ENCODE measurements around the gene MRNIP.

Gene MRNIP

DNA sequence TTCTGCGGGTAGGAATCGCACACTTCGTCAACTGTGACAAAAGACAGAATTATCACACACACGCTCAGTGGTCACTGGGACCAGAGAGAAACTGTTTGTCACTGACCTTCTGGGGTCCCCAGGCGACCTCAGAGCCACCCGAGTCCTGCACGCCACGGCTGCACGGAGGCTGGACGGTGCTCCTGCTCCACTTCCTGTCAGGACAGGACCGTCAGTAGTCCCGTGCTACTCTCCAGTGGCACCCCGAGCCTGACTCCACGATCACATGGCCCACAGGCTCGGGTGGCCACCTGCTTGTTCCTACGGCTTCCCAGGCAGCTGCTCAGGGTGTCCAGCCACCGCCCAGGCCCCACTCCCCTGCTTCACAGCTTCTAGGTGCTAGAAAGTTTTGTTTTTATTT lies 17.9 kb downstream of the MRNIP start:
- Histone ChIP-seq H3K36me3 (ENCODE audit: control insufficient read depth, insufficient read depth, low read length) (no peaks in the 10 kb centered on the region), H3K9ac (no peak overlapping the region), H3K4me3 (ENCODE audit: low read depth, low read length) (no peak overlapping the region), H3K4me1 (no peaks in the 10 kb centered on the region), H3K79me2 (no peaks in the 10 kb centered on the region), H3K27ac (no peak overlapping the region), H3K9me3 (ENCODE audit: control insufficient read depth, low read length) (no peaks in the 10 kb centered on the region), H3K27me3 (ENCODE audit: control insufficient read depth, insufficient read depth, low read length) (no peaks in the 10 kb centered on the region), H2AFZ (no peak overlapping the region), H3K4me2 (ENCODE audit: low read length) (no peak overlapping the region)
- TF ChIP-seq, protein P1, sequence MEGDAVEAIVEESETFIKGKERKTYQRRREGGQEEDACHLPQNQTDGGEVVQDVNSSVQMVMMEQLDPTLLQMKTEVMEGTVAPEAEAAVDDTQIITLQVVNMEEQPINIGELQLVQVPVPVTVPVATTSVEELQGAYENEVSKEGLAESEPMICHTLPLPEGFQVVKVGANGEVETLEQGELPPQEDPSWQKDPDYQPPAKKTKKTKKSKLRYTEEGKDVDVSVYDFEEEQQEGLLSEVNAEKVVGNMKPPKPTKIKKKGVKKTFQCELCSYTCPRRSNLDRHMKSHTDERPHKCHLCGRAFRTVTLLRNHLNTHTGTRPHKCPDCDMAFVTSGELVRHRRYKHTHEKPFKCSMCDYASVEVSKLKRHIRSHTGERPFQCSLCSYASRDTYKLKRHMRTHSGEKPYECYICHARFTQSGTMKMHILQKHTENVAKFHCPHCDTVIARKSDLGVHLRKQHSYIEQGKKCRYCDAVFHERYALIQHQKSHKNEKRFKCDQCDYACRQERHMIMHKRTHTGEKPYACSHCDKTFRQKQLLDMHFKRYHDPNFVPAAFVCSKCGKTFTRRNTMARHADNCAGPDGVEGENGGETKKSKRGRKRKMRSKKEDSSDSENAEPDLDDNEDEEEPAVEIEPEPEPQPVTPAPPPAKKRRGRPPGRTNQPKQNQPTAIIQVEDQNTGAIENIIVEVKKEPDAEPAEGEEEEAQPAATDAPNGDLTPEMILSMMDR (IDR thresholded peaks at IDR 0.05): no peak

DNA sequence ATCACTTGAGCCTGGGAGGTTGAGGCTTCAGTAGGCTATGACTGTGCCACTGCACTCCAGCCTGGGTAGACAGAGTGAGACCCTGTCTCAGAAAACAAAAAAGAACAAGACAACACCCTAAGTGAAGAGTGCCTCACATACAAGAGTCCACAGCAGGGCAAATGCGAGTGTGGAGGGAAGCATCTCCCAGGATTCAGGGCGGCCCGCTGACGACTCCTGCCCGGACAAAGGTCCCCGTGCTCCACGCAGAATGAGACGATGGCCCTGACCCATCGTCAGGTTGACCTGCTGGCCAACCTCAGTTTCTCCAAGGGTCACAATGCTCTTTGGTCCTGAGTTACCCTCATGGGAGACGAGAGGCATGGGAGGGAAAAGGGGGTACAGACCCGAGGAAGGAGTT lies 18.3 kb downstream of the MRNIP start:
- H3K4me3 ChIP-seq (ENCODE audit: low read depth, low read length): no peak overlapping the region
- no peak overlapping the region for H2AFZ ChIP-seq
- H3K27me3 ChIP-seq (ENCODE audit: control insufficient read depth, insufficient read depth, low read length): no peaks in the 10 kb centered on the region
- H3K79me2 ChIP-seq: no peaks in the 10 kb centered on the region
- TF ChIP-seq, protein P1 (IDR thresholded peaks at IDR 0.05): no peak
- H3K4me2 ChIP-seq (ENCODE audit: low read length): no peak overlapping the region
- no peaks in the 10 kb centered on the region for H3K36me3 ChIP-seq (ENCODE audit: control insufficient read depth, insufficient read depth, low read length)
- no peak overlapping the region for H3K27ac ChIP-seq
- no peaks in the 10 kb centered on the region for H3K4me1 ChIP-seq
- H3K9ac ChIP-seq: no peak overlapping the region
- H3K9me3 ChIP-seq (ENCODE audit: control insufficient read depth, low read length): no peaks in the 10 kb centered on the region

DNA sequence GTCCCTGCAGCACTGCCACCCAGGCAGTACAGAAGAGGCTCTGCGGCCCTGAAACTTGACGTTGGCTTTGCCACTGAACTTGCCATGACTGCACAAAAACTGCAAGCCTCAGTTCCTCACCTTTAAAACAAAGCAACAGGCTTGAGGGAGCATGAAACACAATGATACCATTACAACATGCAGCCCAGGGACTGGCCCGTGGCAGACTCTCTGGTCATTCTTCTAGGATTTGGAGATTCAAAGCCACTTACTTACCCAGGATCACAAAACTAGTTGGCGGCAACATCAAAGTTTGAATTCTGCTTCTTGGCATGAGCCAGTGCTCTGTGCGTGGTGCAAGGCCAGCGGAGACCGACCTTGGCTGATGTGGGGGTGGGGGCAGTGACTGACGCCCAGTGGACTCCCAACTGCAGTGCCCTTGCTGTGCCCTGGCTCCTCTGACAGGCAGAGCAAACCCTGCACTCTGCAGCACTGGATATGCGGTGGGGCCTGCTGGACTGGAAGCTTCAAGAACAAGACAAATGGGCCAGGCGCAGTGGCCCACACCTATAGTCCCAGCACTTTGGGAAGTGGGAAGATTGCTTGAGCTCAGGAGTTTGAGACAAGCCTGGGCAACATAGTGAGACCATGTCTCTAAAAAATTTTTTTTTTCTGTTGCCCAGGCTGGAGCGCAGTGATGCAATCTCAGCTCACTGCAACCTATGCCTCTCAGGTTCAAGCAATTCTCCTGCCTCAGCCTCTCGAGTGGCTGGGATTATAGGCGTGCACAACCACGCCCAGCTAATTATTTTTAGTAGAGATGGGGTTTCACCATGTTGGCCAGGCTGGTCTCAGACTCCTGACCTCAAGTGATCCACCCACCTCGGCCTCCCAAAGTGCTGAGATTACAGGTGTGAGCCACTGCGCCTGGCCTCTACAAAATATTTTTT lies 19.0 kb downstream of the MRNIP start:
- Histone ChIP-seq H3K27me3 (ENCODE audit: control insufficient read depth, insufficient read depth, low read length) (no peaks in the 10 kb centered on the region), H3K36me3 (ENCODE audit: control insufficient read depth, insufficient read depth, low read length) (no peaks in the 10 kb centered on the region), H3K9me3 (ENCODE audit: control insufficient read depth, low read length) (no peaks in the 10 kb centered on the region), H3K4me1 (no peaks in the 10 kb centered on the region), H3K4me3 (ENCODE audit: low read depth, low read length) (no peak overlapping the region), H3K4me2 (ENCODE audit: low read length) (no peak overlapping the region), H3K79me2 (no peaks in the 10 kb centered on the region), H2AFZ (no peak overlapping the region), H3K9ac (no peak overlapping the region), H3K27ac (no peak overlapping the region)
- TF ChIP-seq, protein P1 (IDR thresholded peaks at IDR 0.05): no peak

DNA sequence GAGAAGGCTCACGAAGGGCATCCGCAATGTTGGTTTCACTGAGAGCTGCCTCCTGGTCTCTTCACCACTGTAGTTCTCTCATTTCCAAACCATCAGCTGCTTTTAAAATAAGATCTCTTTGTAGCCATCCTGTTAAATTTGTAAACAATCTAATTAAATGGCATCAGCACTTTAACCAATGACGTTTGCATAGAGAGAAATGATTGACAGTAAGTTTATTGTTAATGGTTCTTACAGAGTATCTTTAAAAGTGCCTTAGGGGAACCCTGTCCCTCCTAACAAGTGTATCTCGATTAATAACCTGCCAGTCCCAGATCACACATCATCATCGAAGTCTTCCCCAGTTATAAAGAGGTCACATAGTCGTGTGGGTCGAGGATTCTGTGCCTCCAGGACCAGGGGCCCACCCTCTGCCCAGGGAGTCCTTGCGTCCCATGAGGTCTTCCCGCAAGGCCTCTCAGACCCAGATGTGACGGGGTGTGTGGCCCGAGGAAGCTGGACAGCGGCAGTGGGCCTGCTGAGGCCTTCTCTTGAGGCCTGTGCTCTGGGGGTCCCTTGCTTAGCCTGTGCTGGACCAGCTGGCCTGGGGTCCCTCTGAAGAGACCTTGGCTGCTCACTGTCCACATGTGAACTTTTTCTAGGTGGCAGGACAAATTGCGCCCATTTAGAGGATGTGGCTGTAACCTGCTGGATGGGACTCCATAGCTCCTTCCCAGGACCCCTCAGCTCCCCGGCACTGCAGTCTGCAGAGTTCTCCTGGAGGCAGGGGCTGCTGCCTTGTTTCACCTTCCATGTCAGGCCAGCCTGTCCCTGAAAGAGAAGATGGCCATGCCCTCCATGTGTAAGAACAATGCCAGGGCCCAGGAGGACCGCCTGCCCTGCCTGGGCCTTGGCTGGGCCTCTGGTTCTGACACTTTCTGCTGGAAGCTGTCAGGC lies 21.3 kb downstream of the MRNIP start:
- Histone ChIP-seq H3K36me3 (ENCODE audit: control insufficient read depth, insufficient read depth, low read length) (no peaks in the 10 kb centered on the region), H3K9ac (no peak overlapping the region), H3K9me3 (ENCODE audit: control insufficient read depth, low read length) (no peaks in the 10 kb centered on the region), H3K4me1 (no peaks in the 10 kb centered on the region), H3K79me2 (no peaks in the 10 kb centered on the region), H2AFZ (no peak overlapping the region), H3K4me2 (ENCODE audit: low read length) (no peak overlapping the region), H3K27me3 (ENCODE audit: control insufficient read depth, insufficient read depth, low read length) (no peaks in the 10 kb centered on the region), H3K4me3 (ENCODE audit: low read depth, low read length) (no peak overlapping the region), H3K27ac (no peak overlapping the region)
- TF ChIP-seq, protein P1 (IDR thresholded peaks at IDR 0.05): no peak

Data from parathyroid adenoma (tissue), 2 donors.